A549 (cell line): ENCODE results near the gene ANKS1B. TPM values are rescaled to one million over a fixed set of nuclear protein-coding genes. Genes with fewer than 3 reads are reported as not detected.

Experiments
- ATAC-seq, 2 experiments: fragments of 200-7000 bp in 1 of 2; fragments of >200 bp in 1 of 2; cut with Nextera tagmentation in 1 of 2; cut with Tn5 transposase in 1 of 2; 3 replicates each; pipeline versions ENCODE4 v1.8.0 to v1.9.1; 2018 to 2020; ENCODE audit warnings: mild to moderate bottlenecking in 1 of 2, moderate library complexity in 1 of 2
- CTCF ChIA-PET: fragments of 300-600 bp; sonication (Branson Sonifier 250); formaldehyde crosslinking; extraction: SDS; loops from one replicate; lab custom pipeline; 2021; ENCODE audit warnings: antibody characterized with exemption, inconsistent platforms; lab: Yijun Ruan, JAX
- POLR2A ChIA-PET: fragments of 350-600 bp; formaldehyde crosslinking; extraction: SDS; loops from one replicate; lab custom pipeline; 2021; ENCODE audit warnings: antibody characterized with exemption, inconsistent platforms; lab: Yijun Ruan, JAX
- DNase-seq, 2 experiments: peaks; one replicate each; pipeline versions ENCODE4 v3.0.0 to v3.0.0-alpha.2; 2011 to 2016; ENCODE audit warnings: low read depth in 1 of 2, low spot score in 1 of 2
- FAIRE-seq: peaks from 2 replicates; lab custom pipeline; 2011; peaks lifted over from hg19 to GRCh38; lab: Jason Lieb, UNC
- H3K27ac ChIP-seq, 2 experiments: fragments of >200 bp; sonication (Bioruptor Twin); formaldehyde crosslinking; 3 replicates each; pipeline ENCODE4 v1.5.1; 2016 to 2017
- H3K4me1 ChIP-seq: fragments of >200 bp; sonication (Bioruptor Twin); formaldehyde crosslinking; 3 replicates; pipeline ENCODE4 v1.6.1; 2016
- H3K4me2 ChIP-seq: fragments of >200 bp; sonication (Bioruptor Twin); formaldehyde crosslinking; 3 replicates; pipeline ENCODE4 v1.6.1; 2016
- H3K4me3 ChIP-seq: fragments of >200 bp; sonication (Bioruptor Twin); formaldehyde crosslinking; 3 replicates; pipeline ENCODE4 v1.5.1; 2016
- H3K9me3 ChIP-seq: fragments of >200 bp; sonication (Bioruptor Twin); formaldehyde crosslinking; 3 replicates; pipeline ENCODE4 v1.6.1; 2016
- CBX8 ChIP-seq: fragments of 200-600 bp; sonication (generic); IDR thresholded peaks from 2 replicates; pipeline ENCODE4 v1.6.1; 2016
- CTCF ChIP-seq: fragments of >200 bp; sonication (Bioruptor Twin); formaldehyde crosslinking; IDR thresholded peaks from 3 replicates; pipeline ENCODE4 v1.5.1; 2016
- EHF ChIP-seq: fragments of 250-450 bp; sonication (Bioruptor Pico); IDR thresholded peaks from 2 replicates; pipeline ENCODE4 v1.5.0; 2020; ENCODE audit warnings: mild to moderate bottlenecking
- EP300 ChIP-seq, 2 experiments: fragments of >200 bp; sonication (Bioruptor Twin); formaldehyde crosslinking; IDR thresholded peaks; 2 replicates in 1 of 2; 3 replicates in 1 of 2; pipeline ENCODE4 v1.6.1; 2016 to 2017
- FOSL2 ChIP-seq, 2 experiments: fragments of 450-650 bp in 1 of 2; fragments of >200 bp in 1 of 2; sonication (Bioruptor Twin) in 1 of 2; formaldehyde crosslinking; IDR thresholded peaks; 2 replicates each; pipeline versions ENCODE4 v1.5.0 to v1.6.1; 2016 to 2020; ENCODE audit warnings: mild to moderate bottlenecking in 1 of 2, moderate library complexity in 1 of 2
- FOXS1 ChIP-seq: fragments of 250-450 bp; sonication (Bioruptor Pico); IDR thresholded peaks from 2 replicates; pipeline ENCODE4 v1.5.0; 2020; ENCODE audit warnings: mild to moderate bottlenecking, moderate library complexity
- HOXA7 ChIP-seq: fragments of 250-450 bp; sonication (Bioruptor Pico); IDR thresholded peaks from 2 replicates; pipeline ENCODE4 v1.5.0; 2020; ENCODE audit warnings: mild to moderate bottlenecking, moderate library complexity
- JUN ChIP-seq, 2 experiments: fragments of >200 bp; sonication (Bioruptor Twin); formaldehyde crosslinking; IDR thresholded peaks; 2 replicates in 1 of 2; 3 replicates in 1 of 2; pipeline ENCODE4 v1.6.1; 2016 to 2017
- MAX ChIP-seq: IDR thresholded peaks from 2 replicates; pipeline ENCODE4 v1.6.1; 2012
- NFE2L2 ChIP-seq: fragments of 150-350 bp; conservative IDR thresholded peaks from 2 replicates; pipeline ENCODE4 v1.6.1; 2014; ENCODE audit warnings: low read length
- PHF8 ChIP-seq: fragments of 200-600 bp; sonication (generic); IDR thresholded peaks from 2 replicates; pipeline ENCODE4 v1.6.1; 2016; ENCODE audit warnings: low read depth, mild to moderate bottlenecking, antibody characterized with exemption, moderate library complexity, borderline replicate concordance
- REST ChIP-seq: fragments of 200-600 bp; sonication (generic); IDR thresholded peaks from 2 replicates; pipeline ENCODE4 v1.6.1; 2016; ENCODE audit warnings: antibody characterized with exemption, mild to moderate bottlenecking, moderate library complexity
- TFCP2L1 ChIP-seq: fragments of 250-450 bp; sonication (Bioruptor Pico); IDR thresholded peaks from 2 replicates; pipeline ENCODE4 v1.5.0; 2021; ENCODE audit warnings: mild to moderate bottlenecking
- ZFP36 ChIP-seq: fragments of 450-650 bp; IDR thresholded peaks from 2 replicates; pipeline ENCODE4 v1.6.1; 2014; ENCODE audit warnings: borderline replicate concordance; ENCODE audit not compliant: partially characterized antibody
- ZNF302 ChIP-seq: fragments of 250-450 bp; sonication (Bioruptor Pico); IDR thresholded peaks from 2 replicates; pipeline ENCODE4 v1.9.0; 2021; ENCODE audit warnings: inconsistent platforms, mild to moderate bottlenecking, moderate library complexity
- ZSCAN20 ChIP-seq: fragments of 250-450 bp; sonication (Bioruptor Pico); IDR thresholded peaks from 2 replicates; pipeline ENCODE4 v1.8.0; 2022; ENCODE audit warnings: mild to moderate bottlenecking, moderate library complexity
- WGBS: methylation state at CpG from one replicate; pipeline ENCODE4 v1.1.6; 2017; ENCODE audit errors: missing lambda C conversion rate; 5-methylcytosine and 5-hydroxymethylcytosine counted together
- polyA plus RNA-seq, 4 experiments: library from polyadenylated mRNA; depleted of rRNA in 3 of 4; stranded (reverse); fragments of >200 nt; fragmentation: RNase III in 1 of 4; extraction: RNeasy Plus Mini Kit Qiagen cat#74134 plus additional on column Dnase treatment in 1 of 4; gene quantifications; 2 replicates in 3 of 4; 3 replicates in 1 of 4; pipeline ENCODE4 v1.2.3, GENCODE V29; 2011 to 2017

The ANKS1B gene
- polyA plus RNA-seq, 2 of the 4 experiments (the other 2 are of a cell fraction), result 1.5 to 2.2 TPM

DNA sequence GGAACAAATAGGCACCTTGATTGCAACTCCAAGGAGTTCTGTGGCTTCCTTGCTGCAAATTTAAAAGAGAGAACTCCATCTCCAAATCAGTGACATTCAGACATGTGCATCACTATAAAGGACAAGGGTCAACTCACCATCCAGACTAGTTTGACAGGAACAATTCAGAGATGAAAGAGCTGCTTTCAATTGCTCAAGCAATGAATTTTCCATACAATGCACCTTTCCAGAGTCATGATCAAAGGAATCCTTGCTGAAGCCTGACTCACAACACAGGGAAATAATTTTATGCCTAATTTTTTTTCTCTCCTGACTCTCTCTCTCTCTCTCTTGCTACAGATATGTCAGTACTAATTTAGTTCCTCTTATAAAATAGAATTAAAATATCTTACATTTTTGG is 717.7 kb downstream of the ANKS1B start:
- ChIA-PET POLR2A (no interaction called here), CTCF (no interaction called here)
- TF ChIP-seq NFE2L2, result no peak
- TF ChIP-seq TFCP2L1 (CRISPR knock-in tag), result no peak
- no peak for TF ChIP-seq FOSL2 (IDR thresholded peaks at IDR 0.05)
- TF ChIP-seq FOSL2 (CRISPR knock-in tag; IDR thresholded peaks at IDR 0.05), result no peak
- TF ChIP-seq EP300 (IDR thresholded peaks at IDR 0.05), result no peak
- no peak for TF ChIP-seq CBX8
- TF ChIP-seq ZNF302 (CRISPR knock-in tag), result no peak
- no peak for TF ChIP-seq EHF (CRISPR knock-in tag)
- TF ChIP-seq ZSCAN20 (CRISPR knock-in tag), result no peak
- no peak for TF ChIP-seq ZFP36
- TF ChIP-seq CTCF, result no peak
- TF ChIP-seq FOXS1 (CRISPR knock-in tag), result no peak
- TF ChIP-seq PHF8, result no peak
- TF ChIP-seq JUN (IDR thresholded peaks at IDR 0.05), result no peak
- TF ChIP-seq MAX, result no peak
- TF ChIP-seq HOXA7 (CRISPR knock-in tag), result no peak
- FAIRE-seq, result no peak
- no peak for DNase-seq
- Histone ChIP-seq H3K4me3 (no peak overlapping the region), H3K9me3 (no peaks in the 10 kb centered on the region; the same call in 2 of the 3 replicates), H3K4me1 (no peaks in the 10 kb centered on the region), H3K27ac (no peak overlapping the region), H3K4me2 (no peak overlapping the region)
- ATAC-seq, result no peak

DNA sequence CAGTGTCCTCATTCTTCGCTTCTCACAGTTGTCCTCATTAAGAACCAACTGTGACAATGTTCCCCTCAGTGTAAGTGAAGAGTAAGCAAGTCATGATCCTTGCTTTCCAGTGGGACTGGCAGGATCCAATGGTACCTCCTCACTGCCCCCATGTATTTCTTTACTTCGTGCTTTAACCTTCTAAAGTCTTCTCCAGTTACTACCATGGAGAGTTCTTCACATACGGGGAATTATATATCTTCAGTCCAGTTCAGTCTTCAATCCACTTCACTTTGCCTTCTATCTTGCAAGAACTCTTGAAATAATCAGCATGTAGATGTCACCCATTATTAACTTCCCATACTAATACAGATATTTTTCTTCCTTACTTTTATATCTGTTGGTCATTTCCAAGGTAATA is 719.1 kb downstream of the ANKS1B start:
- 6% methylated on average over 3 of the region's 3 CpGs for WGBS
- CTCF ChIA-PET, result no interaction called here
- H3K9me3 ChIP-seq, result no peaks in the 10 kb centered on the region
- POLR2A ChIA-PET, result no interaction called here
- no peak overlapping the region for H3K4me2 ChIP-seq
- no peak overlapping the region for H3K27ac ChIP-seq
- TF ChIP-seq REST (peak; percentile 18; the same call in 1 of the 2 replicates), PHF8 (no peak)
- FAIRE-seq, result no peak
- no peak for DNase-seq
- H3K4me1 ChIP-seq, result no peaks in the 10 kb centered on the region
- no peak for ATAC-seq
- no peak overlapping the region for H3K4me3 ChIP-seq

DNA sequence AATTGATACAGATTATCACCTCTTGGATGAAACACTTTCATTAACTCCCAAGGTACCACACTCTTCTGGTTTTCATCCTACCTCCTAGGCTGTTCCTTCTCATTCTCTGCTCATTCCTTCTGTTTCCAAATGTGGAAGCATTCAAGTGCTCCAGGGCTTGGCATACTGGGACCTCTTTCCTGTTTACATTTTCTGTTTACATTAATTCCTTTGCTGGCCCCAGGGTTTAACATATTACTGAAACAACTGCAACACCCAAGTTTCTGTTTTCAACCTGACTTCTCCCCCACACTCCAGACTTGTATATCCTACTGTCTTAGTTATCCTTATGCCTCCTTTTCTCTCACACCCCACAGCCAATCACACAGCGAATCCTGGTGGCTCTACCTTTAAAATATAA is 723.5 kb downstream of the ANKS1B start:
- Histone ChIP-seq H3K4me1 (no peaks in the 10 kb centered on the region), H3K4me2 (no peak overlapping the region), H3K9me3 (no peaks in the 10 kb centered on the region), H3K27ac (no peak overlapping the region), H3K4me3 (no peak overlapping the region)
- no peak for ATAC-seq
- FAIRE-seq, result no peak
- TF ChIP-seq FOSL2 (IDR thresholded peaks at IDR 0.05), result no peak
- TF ChIP-seq FOSL2 (CRISPR knock-in tag; IDR thresholded peaks at IDR 0.05), result no peak
- WGBS, result 0% methylated on average over 1 of the region's 1 CpG
- ChIA-PET POLR2A (no interaction called here), CTCF (no interaction called here)
- no peak for DNase-seq
